DMS53 treated with DMSO at 0.1 percent for 48 hours (cell line): ENCODE measurements around the gene PPP3CA.

ENCODE experiments used
- DNase-seq: peaks from one replicate; lab custom pipeline; 2025; ENCODE audit not compliant: unreplicated experiment; lab: John Stamatoyannopoulos, UW

Gene PPP3CA

DNA sequence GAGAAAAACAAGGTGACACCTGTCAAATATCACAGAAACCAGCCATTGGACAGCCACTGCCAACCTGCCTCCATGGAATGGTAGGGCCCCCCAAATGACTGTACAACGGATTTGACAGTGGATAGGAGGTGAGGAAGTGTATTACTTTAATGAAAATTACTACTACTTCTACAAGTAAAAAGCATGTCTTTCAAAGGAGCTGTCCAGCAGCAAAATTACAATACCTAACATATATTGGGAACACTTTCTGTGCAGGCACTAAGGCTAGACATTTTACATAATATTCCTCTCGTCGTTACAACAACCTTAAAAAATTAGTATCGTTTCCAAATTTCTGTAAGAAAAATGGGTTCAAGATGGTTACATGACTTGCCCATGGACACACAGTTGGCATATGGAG, 14.9 kb downstream of the PPP3CA start:
- no peak for DNase-seq

DNA sequence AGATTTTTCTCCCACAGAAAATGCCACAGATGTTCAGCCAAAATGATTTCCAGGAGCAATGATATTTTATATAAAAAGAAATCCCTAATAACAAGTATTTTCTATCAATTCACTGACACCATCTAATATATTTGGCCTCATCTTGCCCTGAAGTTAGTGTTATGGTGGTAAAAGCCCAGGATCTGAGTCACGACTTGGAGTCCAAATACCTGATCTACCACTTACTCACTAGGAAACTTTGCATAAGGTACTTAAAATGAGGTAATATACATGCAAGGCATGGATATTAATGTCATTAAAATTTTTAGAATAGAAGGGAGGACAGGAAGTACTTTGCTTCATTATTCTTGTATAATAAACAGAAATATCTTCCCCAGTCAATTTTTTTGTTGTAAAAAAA, 16.3 kb downstream of the PPP3CA start:
- no peak for DNase-seq

- no peak for DNase-seq
These were observed 17.7 kb downstream of the PPP3CA start for GRCh38 chr4:101329592-101329991.

DNA sequence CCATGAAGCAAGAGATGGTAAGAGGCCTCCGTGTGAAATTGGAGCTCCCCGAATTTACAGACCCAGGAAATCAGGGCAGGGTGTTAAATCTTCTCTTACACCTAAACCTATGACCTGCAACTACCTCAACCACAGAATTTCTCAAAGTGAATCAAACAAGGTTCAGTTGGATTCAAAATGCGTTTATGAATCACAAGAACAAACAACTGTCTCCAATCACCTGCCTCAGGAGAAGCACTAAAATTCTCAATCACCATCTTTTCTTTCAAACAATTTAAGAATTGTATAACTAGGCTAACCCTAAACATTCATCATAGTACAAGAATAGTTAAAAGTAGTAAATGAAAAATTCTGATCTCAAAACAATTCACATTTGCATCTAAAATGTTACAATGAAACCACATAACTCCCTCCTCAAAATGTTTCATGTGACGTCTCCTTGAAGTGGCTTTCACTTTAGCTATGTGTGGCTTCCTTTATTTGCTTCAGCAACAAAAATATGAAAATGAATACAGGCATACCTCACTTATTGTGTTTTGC, 19.2 kb downstream of the PPP3CA start:
- DNase-seq: no peak

DNA sequence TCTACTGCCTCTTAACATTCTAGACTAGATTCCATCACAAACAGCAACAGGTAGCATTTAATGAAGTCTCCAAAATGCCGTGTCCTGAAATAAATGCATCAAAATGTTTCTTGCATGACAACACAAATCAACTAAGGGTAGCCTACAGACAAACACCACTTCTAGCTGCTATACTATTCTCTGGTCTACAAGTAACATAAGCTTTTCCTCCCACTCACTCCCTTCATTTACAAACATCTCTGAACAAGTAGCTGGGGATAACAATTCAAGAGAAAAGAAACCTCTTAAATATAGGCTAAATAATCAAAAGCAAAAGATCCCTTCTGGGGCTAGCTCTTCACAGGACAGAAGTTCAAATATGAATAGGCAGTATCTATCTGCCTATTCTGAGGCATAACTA, 20.8 kb downstream of the PPP3CA start:
- no peak for DNase-seq

DNA sequence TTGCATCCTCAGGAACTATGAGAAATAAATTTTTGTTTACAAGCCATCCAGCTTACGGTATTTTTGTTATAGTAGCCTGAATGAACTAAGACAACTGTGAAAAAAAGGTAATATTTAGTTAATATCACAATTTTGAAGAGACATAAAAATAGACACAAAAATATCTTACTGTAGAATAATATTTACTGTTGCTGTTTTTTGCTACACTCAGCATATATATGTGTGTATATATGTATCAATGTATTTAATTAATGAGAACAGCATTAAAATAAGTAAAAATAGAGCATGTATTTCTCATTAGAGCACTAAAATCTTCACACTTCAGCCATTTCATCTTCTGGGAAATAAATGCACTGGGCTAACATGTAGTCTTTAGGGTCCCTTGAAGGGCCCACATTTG, 24.6 kb downstream of the PPP3CA start:
- DNase-seq: no peak

DNA sequence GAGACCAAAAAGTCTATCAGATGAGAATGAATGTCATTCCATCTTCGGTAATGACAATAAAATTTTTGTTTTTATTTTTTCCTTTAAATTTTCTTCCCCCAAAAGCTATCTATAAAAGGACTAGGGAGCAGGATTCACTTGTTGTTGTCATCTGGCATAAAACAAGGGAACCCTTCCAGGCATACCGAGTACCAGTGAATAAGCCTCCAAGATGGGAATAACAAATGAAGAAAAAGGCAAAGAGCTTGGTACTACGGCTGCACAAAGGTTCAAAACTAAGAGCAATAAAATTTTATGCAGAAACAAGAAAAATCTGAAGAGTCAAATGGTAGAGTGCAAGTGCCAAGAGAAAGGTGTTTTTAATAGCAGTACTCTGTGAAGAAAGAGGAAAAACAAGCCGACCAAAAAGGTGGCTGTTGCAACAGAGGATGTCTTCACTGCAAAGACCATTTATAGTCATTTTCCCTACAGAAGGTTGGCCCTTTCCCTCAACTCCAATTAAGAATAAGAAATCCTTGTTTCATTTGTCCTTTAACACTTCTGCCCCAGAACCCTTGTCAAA, 25.8 kb downstream of the PPP3CA start:
- no peak for DNase-seq

DNA sequence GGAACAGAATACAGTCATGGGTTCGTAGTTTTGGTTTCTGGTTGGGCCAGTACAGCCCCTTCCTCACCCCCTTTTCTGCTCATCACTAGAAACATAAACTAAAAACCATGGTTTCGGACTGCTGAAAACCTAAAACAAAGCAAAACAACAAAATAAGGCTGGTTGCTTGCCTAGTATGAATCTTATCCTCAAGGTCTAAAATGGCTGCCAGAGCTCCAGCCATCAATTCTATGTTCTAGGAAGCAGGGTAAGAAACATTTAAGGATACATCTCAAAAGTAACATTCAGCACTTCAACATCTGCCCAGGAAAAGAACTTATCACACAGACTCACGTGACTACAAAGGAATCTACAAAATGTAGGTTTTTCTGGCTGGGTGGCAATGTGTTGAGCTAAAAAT, 31.5 kb downstream of the PPP3CA start:
- no peak for DNase-seq

DNA sequence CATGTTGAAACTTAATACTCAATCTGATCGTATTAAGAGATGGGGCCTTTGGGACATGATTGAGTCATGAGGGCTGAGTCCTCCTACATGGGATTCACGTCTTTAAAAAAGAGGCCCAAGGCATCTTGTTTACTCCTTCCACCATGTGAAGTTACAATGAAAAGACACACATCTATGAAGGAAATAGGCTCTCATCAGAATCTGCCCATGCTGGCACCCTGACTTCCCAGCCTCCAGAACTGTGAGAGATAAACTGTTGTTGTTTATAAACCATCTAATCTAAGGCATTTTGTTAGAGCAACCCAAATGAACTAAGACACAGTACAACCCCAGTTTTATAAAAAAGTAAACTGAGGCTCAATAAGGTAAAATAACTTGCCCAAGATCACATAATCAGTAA, 32.3 kb downstream of the PPP3CA start:
- no peak for DNase-seq

DNA sequence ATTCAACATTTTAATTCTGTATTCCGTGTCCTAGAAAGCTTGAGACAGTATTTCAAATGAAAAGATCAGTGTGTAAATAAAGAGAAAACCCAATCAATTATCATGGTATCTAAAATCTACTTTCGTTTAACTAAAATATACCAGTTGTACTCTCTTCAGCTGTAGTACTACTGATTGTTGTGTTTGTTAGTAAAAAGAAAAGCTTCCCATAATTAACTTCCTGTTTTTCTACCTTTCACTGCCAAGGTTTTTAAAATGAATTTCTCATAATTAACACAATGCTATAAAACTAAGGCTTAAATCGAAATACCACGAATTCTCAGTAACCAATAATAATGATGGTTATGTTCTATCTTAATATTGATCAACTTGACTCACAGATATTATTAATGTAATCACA, 37.4 kb downstream of the PPP3CA start:
- no peak for DNase-seq

DNA sequence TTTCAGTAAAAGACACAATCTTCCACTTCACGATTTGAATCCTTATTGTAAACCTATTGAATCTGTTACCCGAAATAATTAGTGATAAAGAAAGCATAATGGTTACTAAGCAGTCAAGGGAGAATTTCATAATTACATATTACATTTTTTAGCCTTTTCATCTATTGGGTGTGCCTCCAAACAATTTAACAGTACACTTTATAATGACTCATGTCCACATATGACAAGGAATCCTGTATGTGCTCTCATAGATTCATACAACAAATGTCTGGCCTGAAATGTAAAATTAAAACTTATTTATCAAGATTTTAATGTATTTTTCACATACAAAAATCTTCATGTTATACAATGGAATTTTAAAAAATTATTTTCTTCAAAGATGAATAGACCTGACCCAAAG, 39.4 kb downstream of the PPP3CA start:
- DNase-seq: no peak

- DNase-seq: peak; percentile 8
These were observed 40.3 kb downstream of the PPP3CA start for GRCh38 chr4:101306764-101307615.

DNA sequence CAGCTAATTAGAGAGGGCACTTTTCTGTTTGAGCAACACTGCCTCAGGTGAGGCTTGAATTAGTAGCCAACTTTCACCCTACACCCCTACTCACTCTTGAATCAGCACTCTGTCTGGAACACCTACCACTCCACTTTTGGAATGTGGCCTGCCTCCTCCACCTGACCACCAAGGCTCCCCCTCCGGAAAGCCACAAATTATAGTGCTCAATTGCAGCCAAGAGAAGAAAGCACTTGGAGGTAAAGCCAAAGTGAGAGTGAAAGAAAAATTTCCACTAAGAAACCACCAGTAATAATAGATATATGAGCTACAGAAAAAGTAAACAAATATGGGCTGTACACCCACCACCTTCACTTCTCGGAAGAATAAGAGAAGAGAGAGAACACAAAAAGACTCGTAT, 41.1 kb downstream of the PPP3CA start:
- DNase-seq: no peak

GRCh38 chr4:101304916-101305315, 42.4 kb downstream of the PPP3CA start:
- no peak for DNase-seq

GRCh38 chr4:101299899-101300540, 47.3 kb downstream of the PPP3CA start:
- no peak for DNase-seq

GRCh38 chr4:101299021-101299420, 48.3 kb downstream of the PPP3CA start:
- no peak for DNase-seq

DNA sequence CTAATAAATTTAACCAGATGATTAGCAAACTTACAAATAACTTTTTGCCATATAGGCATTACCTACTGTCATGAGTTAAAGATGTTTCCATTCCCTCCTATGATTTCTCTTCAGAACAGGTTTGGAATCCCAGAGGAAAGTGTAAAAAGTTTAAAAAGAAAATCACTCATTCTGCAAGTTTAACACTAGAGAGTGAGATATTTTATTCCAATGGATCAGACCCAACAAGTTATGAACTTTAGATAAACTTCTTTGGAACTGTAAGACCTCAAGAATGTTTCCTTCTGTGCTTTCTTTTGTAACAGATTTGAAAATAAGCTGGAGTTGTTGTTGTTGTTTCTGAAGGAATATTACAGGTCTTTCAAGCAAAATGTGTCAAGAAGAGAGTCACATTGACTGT, 51.6 kb downstream of the PPP3CA start:
- DNase-seq: no peak

DNA sequence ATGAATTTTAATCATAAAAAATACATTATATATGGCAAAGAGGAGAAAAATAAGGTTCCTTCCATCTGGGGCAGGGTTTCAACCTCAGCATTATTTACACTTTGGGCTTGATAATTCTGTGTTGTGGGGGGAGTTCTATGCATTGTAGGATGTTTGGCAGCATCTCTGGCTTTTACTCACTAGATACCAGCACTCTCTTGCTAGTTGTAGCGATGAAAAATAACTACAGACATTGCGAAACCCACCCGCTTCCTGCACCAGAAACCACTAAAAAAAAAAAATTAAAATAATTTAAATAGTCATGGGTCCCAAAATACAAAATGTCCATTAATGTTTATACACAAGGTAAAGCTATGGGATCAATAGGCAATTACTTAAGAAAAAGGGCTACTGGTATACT, 52.7 kb downstream of the PPP3CA start:
- DNase-seq: no peak

- DNase-seq: no peak
These were observed 54.4 kb downstream of the PPP3CA start for GRCh38 chr4:101292901-101293300.

DNA sequence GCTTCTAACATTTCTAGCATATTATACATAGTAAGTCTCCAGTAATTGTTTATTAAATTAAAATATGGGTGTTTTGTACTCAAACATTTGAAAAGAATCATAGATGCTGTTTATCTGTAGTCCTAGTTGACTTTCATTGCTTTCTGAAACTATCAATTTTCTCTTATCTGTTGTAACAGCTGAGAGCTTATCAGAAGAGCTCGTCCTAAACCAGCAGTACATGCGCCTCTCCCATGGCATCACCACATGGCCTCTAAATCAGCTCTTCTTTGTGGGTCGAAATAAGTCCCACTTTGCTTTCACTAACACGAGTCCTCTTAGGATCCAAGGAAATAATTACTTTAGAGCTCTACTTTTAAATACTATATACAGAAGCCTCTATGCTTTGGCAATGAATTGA, 55.1 kb downstream of the PPP3CA start:
- DNase-seq: no peak

DNA sequence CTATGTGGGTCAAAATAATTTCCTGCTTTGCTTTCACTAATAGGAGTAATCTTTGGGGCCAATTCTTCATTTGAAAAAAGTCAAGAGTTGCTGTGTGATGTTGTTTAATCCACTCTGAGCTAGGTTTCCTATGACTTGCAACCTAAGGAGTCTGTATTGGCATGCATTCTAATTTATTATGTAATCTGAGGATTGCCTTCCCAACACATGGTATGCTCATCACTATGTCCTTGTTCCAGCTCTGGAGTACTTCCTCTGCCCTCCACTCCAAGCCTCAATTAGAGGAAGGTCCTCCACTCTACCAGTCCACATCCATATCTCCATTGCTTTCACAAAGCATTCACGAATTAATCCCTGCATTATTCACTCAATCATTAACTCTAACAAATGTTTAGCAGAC, 56.1 kb downstream of the PPP3CA start:
- no peak for DNase-seq

- no peak for DNase-seq
These were observed 56.7 kb downstream of the PPP3CA start for GRCh38 chr4:101290654-101291053.
